Uterus (tissue), 2 donors: ENCODE data around the gene PTPN12.
"Not testable (repeated sequence)": the region's sequence is repeated elsewhere in the genome, so short reads cannot be mapped to it uniquely, and the experiment has no call there.

Experiments
- POLR2A ChIP-seq, 2 donors: fragments of 450-650 bp; IDR thresholded peaks; one replicate each; pipeline ENCODE4 v1.6.1; 2016; ENCODE audit warnings: antibody characterized with exemption in 2 of 2, mild to moderate bottlenecking in 1 of 2, moderate library complexity in 1 of 2
- TF ChIP-seq, protein P1 (sequence below), 4 experiments: fragments of 200-600 bp in 2 of 4; fragments of 450-650 bp in 2 of 4; sonication (generic) in 2 of 4; IDR thresholded peaks; one replicate each; pipeline ENCODE4 v1.5.1; 2016 to 2019; ENCODE audit warnings: antibody characterized with exemption in 4 of 4, mild to moderate bottlenecking in 2 of 4, moderate library complexity in 1 of 4

DNA sequence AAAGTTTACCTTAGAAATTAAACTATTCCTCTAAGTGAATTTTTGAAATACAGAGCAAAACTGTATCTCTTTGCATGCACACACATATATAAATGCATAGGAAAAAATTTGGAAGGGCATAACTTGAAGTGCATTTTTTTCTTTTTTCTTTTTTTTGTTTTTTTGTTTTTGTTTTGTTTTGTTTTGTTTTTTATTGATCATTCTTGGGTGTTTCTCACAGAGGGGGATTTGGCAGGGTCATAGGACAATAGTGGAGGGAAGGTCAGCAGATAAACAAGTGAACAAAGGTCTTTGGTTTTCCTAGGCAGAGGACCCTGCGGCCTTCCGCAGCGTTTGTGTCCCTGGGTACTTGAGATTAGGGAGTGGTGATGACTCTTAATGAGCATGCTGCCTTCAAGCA lies 4.4 kb upstream of the PTPN12 start:
- TF ChIP-seq, protein P1, sequence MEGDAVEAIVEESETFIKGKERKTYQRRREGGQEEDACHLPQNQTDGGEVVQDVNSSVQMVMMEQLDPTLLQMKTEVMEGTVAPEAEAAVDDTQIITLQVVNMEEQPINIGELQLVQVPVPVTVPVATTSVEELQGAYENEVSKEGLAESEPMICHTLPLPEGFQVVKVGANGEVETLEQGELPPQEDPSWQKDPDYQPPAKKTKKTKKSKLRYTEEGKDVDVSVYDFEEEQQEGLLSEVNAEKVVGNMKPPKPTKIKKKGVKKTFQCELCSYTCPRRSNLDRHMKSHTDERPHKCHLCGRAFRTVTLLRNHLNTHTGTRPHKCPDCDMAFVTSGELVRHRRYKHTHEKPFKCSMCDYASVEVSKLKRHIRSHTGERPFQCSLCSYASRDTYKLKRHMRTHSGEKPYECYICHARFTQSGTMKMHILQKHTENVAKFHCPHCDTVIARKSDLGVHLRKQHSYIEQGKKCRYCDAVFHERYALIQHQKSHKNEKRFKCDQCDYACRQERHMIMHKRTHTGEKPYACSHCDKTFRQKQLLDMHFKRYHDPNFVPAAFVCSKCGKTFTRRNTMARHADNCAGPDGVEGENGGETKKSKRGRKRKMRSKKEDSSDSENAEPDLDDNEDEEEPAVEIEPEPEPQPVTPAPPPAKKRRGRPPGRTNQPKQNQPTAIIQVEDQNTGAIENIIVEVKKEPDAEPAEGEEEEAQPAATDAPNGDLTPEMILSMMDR (IDR thresholded peaks at IDR 0.05) = not testable (repeated sequence)
- TF ChIP-seq POLR2A (IDR thresholded peaks at IDR 0.05) = not testable (repeated sequence)
